Activated CD8-positive, alpha-beta T cell treated with anti-CD3 and anti-CD28 coated beads for 36 hours (primary cell): ENCODE data around the gene MMD. TPM values are rescaled to one million over a fixed set of nuclear protein-coding genes. Genes with fewer than 3 reads are reported as not detected.
"Not testable (repeated sequence)": the region's sequence is repeated elsewhere in the genome, so short reads cannot be mapped to it uniquely, and the experiment has no call there.

Experiments
- ATAC-seq: fragments of 200-7000 bp; cut with Tn5 transposase; one replicate; pipeline ENCODE4 v1.10.0; 2021; ENCODE audit warnings: mild to moderate bottlenecking, moderate library complexity
- CTCF ChIA-PET: fragments of 350-600 bp; sonication (Branson Sonifier 250); formaldehyde crosslinking; loops from one replicate; lab custom pipeline; 2021; ENCODE audit warnings: antibody characterized with exemption; lab: Charles Lee
- POLR2A ChIA-PET: fragments of 350-600 bp; sonication (Branson Sonifier 250); formaldehyde crosslinking; loops from one replicate; lab custom pipeline; 2021; ENCODE audit warnings: antibody characterized with exemption; lab: Charles Lee
- DNase-seq: peaks from one replicate; pipeline ENCODE4 v3.0.0-alpha.2; 2020
- H3K27ac Mint-ChIP-seq: one replicate; pipeline ENCODE4 v1.8.0; 2021; ENCODE audit warnings: mild to moderate bottlenecking, mixed read lengths
- H3K27me3 Mint-ChIP-seq: one replicate; pipeline ENCODE4 v1.8.0; 2021; ENCODE audit warnings: mixed read lengths
- H3K36me3 Mint-ChIP-seq: one replicate; pipeline ENCODE4 v1.8.0; 2021; ENCODE audit warnings: low read depth, mixed read lengths
- H3K4me1 Mint-ChIP-seq: one replicate; pipeline ENCODE4 v1.8.0; 2021; ENCODE audit warnings: low read depth, mixed read lengths
- H3K4me3 Mint-ChIP-seq: one replicate; pipeline ENCODE4 v1.8.0; 2021; ENCODE audit warnings: mild to moderate bottlenecking, moderate library complexity, mixed read lengths
- H3K9me3 Mint-ChIP-seq: one replicate; pipeline ENCODE4 v1.8.0; 2021; ENCODE audit warnings: mixed read lengths
- CTCF ChIP-seq: fragments of 200-600 bp; IDR thresholded peaks from one replicate; pipeline ENCODE4 v1.8.0; 2022; ENCODE audit warnings: antibody characterized with exemption, mild to moderate bottlenecking
- intact Hi-C: fragments of 100-400 bp; cut with micrococcal nuclease; formaldehyde crosslinking; loops from one replicate; pipeline ENCODE4 v1.10.0; 2022
- total RNA-seq, 2 experiments: library from RNA; stranded (reverse); gene quantifications; one replicate each; pipeline ENCODE4 v1.2.3, GENCODE V29; 2021

Gene MMD
- total RNA-seq, 2 experiments from 2014 or later: 27.0 to 39.3 TPM

GRCh38 chr17:55433629-55434422 lies 12.2 kb upstream of the MMD start:
- H3K9me3 Mint-ChIP-seq: no peaks in the 10 kb centered on the region

GRCh38 chr17:55433029-55433628 lies 11.5 kb upstream of the MMD start:
- no peak overlapping the region for H3K27ac Mint-ChIP-seq
- TF ChIP-seq CTCF: no peak
- H3K9me3 Mint-ChIP-seq: no peaks in the 10 kb centered on the region
- no peak overlapping the region for H3K4me3 Mint-ChIP-seq
- intact Hi-C loops: no loop called here
- no peak for ATAC-seq
- peaks cover 26% of the 10 kb centered on the region for H3K4me1 Mint-ChIP-seq
- peaks cover 4% of the 10 kb centered on the region for H3K27me3 Mint-ChIP-seq
- ChIA-PET CTCF (interaction anchor here (0.7 to 1.8 kb wide), 3 partner anchors 12 to 81 kb away, joined by 3 to 4 read pairs (median 3); partner anchors contain the start of gene MMD), POLR2A (interaction anchor here (1.3 kb wide), 1 partner anchor 16 kb away, joined by 4 read pairs; no protein-coding TSS in a partner anchor)
- DNase-seq: no peak
- no peaks in the 10 kb centered on the region for H3K36me3 Mint-ChIP-seq

More at GRCh38 chr17:55433629-55434422, 12.2 kb upstream of the MMD start:
- TF ChIP-seq CTCF: no peak
- CTCF ChIA-PET: interaction anchor here (0.7 to 1.8 kb wide), 2 partner anchors 80 to 81 kb away, joined by 4 read pairs; no protein-coding TSS in a partner anchor
- Mint-ChIP-seq H3K27ac (no peak overlapping the region), H3K4me3 (no peak overlapping the region), H3K36me3 (no peaks in the 10 kb centered on the region), H3K4me1 (peaks cover 26% of the 10 kb centered on the region), H3K27me3 (peaks cover 7% of the 10 kb centered on the region)
- ATAC-seq: no peak
- DNase-seq: no peak
- POLR2A ChIA-PET: interaction anchor here (1.3 kb wide), 1 partner anchor 16 kb away, joined by 4 read pairs; no protein-coding TSS in a partner anchor
- intact Hi-C loops: no loop called here

GRCh38 chr17:55432358-55433028 lies 10.9 kb upstream of the MMD start:
- POLR2A ChIA-PET: no interaction called here
- CTCF ChIA-PET: interaction anchor here (0.7 to 1.8 kb wide), 3 partner anchors 11 to 82 kb away, joined by 3 to 4 read pairs (median 3); partner anchors contain the start of gene MMD
- Mint-ChIP-seq H3K4me3 (no peak overlapping the region), H3K27ac (peak overlapping the region; percentile 31), H3K36me3 (no peaks in the 10 kb centered on the region), H3K9me3 (no peaks in the 10 kb centered on the region), H3K27me3 (peaks cover 4% of the 10 kb centered on the region), H3K4me1 (peaks cover 26% of the 10 kb centered on the region)
- intact Hi-C loops: no loop called here
- no peak for TF ChIP-seq CTCF
- no peak for DNase-seq
- peak; percentile 38 for ATAC-seq

GRCh38 chr17:55431914-55432313 lies 10.3 kb upstream of the MMD start:
- H3K4me3 Mint-ChIP-seq, POLR2A ChIA-PET, H3K36me3 Mint-ChIP-seq, H3K27me3 Mint-ChIP-seq, ATAC-seq, H3K9me3 Mint-ChIP-seq, DNase-seq, intact Hi-C loops, H3K27ac Mint-ChIP-seq: not testable (repeated sequence)
- CTCF ChIA-PET: interaction anchor here (1.8 kb wide), 1 partner anchor 82 kb away, joined by 4 read pairs; no protein-coding TSS in a partner anchor
- H3K4me1 Mint-ChIP-seq: peaks cover 24% of the 10 kb centered on the region

DNA sequence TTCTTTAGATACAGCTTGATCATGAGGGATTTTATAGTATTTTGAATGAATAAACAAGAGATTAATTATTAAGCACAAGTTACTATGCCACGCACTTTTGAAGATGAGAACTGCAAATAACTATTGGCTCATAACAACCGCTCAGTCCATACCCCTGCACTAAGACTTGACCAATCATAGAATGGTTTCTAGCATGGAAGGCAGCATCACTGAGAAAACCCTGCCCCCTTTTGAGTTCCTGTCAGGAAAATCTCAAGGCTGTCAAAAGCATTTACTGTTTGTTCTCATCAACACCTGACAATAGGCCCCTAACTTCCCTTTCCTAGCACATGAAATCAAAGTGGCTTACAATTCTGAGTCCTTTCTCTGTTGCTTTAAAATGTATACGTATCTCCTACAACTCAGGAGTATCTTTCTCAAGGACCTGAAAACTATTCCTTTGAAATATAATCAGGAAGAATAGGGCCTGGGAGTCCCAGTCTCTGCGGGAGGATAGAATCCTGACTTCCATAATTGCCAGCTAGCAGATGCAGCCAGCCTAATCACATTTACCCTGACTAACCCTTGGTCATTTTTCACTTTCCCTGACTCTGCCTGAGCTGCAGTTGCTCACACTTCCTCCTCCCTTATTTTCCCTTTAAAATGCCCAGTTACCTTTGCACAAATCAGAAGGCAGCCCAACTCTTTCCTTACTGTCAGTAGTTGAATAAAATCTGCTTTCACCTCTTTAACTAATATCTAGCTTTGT lies 9.1 kb upstream of the MMD start:
- ChIA-PET POLR2A (no interaction called here), CTCF (no interaction called here)
- Mint-ChIP-seq H3K27ac (no peak overlapping the region), H3K4me3 (no peak overlapping the region), H3K4me1 (peaks cover 21% of the 10 kb centered on the region), H3K27me3 (peaks cover 10% of the 10 kb centered on the region), H3K36me3 (no peaks in the 10 kb centered on the region), H3K9me3 (no peaks in the 10 kb centered on the region)
- no peak for ATAC-seq
- no peak for TF ChIP-seq CTCF
- DNase-seq: no peak
- intact Hi-C loops: no loop called here
